Liver (tissue), 3 donors: Measurements from ENCODE around the gene S100A5.

Experiments used
- EGR1 ChIP-seq, 2 donors: IDR thresholded peaks; 2 replicates each; pipeline ENCODE4 v1.6.1; 2016 to 2018; ENCODE audit warnings: antibody characterized with exemption in 2 of 2, low read depth in 2 of 2
- JUND ChIP-seq, 2 donors: IDR thresholded peaks; 2 replicates each; pipeline ENCODE4 v1.6.1; 2016; ENCODE audit warnings: antibody characterized with exemption in 2 of 2
- RAD21 ChIP-seq, 2 donors: IDR thresholded peaks; 2 replicates each; pipeline ENCODE4 v1.6.1; 2016; ENCODE audit warnings: antibody characterized with exemption in 2 of 2, mild to moderate bottlenecking in 2 of 2
- RXRA ChIP-seq, 2 donors: IDR thresholded peaks; 2 replicates each; pipeline ENCODE4 v1.6.1; 2017 to 2018; ENCODE audit warnings: antibody characterized with exemption in 2 of 2, mild to moderate bottlenecking in 1 of 2
- SP1 ChIP-seq: IDR thresholded peaks from 2 replicates; pipeline ENCODE4 v1.6.1; 2018; ENCODE audit warnings: antibody characterized with exemption, mild to moderate bottlenecking
- TAF1 ChIP-seq: conservative IDR thresholded peaks from 2 replicates; pipeline ENCODE4 v1.6.1; 2016; ENCODE audit warnings: antibody characterized with exemption, mild to moderate bottlenecking
- YY1 ChIP-seq: IDR thresholded peaks from 2 replicates; pipeline ENCODE4 v1.6.1; 2016; ENCODE audit warnings: antibody characterized with exemption, mild to moderate bottlenecking
- TF ChIP-seq, protein P1 (sequence below): fragments of 150-350 bp; IDR thresholded peaks from 2 replicates; pipeline ENCODE4 v1.5.1; 2017; ENCODE audit warnings: improper control_type of control experiment, low read depth, low read length; ENCODE audit not compliant: missing input control
- TF ChIP-seq, protein P2 (sequence below): IDR thresholded peaks from 2 replicates; pipeline ENCODE4 v1.6.1; 2016; ENCODE audit warnings: antibody characterized with exemption, mild to moderate bottlenecking
- TF ChIP-seq, protein P3 (sequence below): IDR thresholded peaks from 2 replicates; pipeline ENCODE4 v1.6.1; 2016; ENCODE audit warnings: antibody characterized with exemption
- donor health status: healthy.
- donor health status: healthy.

DNA sequence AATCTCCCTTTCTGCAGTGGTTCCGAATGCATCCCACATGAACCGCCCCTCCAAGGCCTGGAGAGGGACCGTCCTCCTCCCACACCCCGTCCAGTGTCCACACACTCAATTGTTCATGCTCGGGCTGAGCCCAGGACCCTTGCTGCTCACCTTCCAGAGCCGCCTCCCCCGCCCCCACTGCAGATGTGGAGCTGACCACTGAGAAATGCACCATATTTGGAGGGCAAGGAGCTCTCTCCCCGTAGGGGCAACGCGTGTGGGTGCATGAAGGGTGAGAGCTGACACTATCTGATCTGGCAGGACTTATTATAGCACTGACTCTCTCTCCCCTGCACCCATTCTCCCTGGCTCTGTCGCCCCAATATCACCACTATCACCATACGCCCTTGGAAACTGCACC is 12.4 kb upstream of the S100A5 start:
- TF ChIP-seq, protein P1, sequence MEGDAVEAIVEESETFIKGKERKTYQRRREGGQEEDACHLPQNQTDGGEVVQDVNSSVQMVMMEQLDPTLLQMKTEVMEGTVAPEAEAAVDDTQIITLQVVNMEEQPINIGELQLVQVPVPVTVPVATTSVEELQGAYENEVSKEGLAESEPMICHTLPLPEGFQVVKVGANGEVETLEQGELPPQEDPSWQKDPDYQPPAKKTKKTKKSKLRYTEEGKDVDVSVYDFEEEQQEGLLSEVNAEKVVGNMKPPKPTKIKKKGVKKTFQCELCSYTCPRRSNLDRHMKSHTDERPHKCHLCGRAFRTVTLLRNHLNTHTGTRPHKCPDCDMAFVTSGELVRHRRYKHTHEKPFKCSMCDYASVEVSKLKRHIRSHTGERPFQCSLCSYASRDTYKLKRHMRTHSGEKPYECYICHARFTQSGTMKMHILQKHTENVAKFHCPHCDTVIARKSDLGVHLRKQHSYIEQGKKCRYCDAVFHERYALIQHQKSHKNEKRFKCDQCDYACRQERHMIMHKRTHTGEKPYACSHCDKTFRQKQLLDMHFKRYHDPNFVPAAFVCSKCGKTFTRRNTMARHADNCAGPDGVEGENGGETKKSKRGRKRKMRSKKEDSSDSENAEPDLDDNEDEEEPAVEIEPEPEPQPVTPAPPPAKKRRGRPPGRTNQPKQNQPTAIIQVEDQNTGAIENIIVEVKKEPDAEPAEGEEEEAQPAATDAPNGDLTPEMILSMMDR: no peak
- TF ChIP-seq YY1 (no peak), TAF1 (no peak), SP1 (no peak), RXRA (IDR thresholded peaks at IDR 0.05) (no peak), JUND (IDR thresholded peaks at IDR 0.05) (no peak), RAD21 (IDR thresholded peaks at IDR 0.05) (no peak), EGR1 (IDR thresholded peaks at IDR 0.05; ENCODE audit: low read depth in 2 of 2) (no peak)
- TF ChIP-seq, protein P2, sequence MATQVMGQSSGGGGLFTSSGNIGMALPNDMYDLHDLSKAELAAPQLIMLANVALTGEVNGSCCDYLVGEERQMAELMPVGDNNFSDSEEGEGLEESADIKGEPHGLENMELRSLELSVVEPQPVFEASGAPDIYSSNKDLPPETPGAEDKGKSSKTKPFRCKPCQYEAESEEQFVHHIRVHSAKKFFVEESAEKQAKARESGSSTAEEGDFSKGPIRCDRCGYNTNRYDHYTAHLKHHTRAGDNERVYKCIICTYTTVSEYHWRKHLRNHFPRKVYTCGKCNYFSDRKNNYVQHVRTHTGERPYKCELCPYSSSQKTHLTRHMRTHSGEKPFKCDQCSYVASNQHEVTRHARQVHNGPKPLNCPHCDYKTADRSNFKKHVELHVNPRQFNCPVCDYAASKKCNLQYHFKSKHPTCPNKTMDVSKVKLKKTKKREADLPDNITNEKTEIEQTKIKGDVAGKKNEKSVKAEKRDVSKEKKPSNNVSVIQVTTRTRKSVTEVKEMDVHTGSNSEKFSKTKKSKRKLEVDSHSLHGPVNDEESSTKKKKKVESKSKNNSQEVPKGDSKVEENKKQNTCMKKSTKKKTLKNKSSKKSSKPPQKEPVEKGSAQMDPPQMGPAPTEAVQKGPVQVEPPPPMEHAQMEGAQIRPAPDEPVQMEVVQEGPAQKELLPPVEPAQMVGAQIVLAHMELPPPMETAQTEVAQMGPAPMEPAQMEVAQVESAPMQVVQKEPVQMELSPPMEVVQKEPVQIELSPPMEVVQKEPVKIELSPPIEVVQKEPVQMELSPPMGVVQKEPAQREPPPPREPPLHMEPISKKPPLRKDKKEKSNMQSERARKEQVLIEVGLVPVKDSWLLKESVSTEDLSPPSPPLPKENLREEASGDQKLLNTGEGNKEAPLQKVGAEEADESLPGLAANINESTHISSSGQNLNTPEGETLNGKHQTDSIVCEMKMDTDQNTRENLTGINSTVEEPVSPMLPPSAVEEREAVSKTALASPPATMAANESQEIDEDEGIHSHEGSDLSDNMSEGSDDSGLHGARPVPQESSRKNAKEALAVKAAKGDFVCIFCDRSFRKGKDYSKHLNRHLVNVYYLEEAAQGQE: no peak
- TF ChIP-seq, protein P3, sequence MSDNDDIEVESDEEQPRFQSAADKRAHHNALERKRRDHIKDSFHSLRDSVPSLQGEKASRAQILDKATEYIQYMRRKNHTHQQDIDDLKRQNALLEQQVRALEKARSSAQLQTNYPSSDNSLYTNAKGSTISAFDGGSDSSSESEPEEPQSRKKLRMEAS: no peak
